HepG2 (cell line): ENCODE measurements around the gene EDC3. TPM values are rescaled to one million over a fixed set of nuclear protein-coding genes. Genes with fewer than 3 reads are reported as not detected.
A peak's percentile ranks its signal among the peaks of the same experiment; 100 is the strongest.

Experiments used
- ATAC-seq: fragments of 200-7000 bp; cut with Tn5 transposase; 3 replicates; pipeline ENCODE4 v1.9.1; 2020; ENCODE audit warnings: mild to moderate bottlenecking, moderate library complexity
- BruUV-seq: library from RNA; stranded (reverse); fragments of 400-500 nt; replicated peaks from 2 replicates; lab custom pipeline; 2021; lab: Mats Ljungman, UMichigan
- CTCF ChIA-PET: fragments of 300-600 bp; formaldehyde crosslinking; extraction: SDS; loops from one replicate; lab custom pipeline; 2021; ENCODE audit warnings: low total read pairs, inconsistent platforms, low intra/inter-chr PET ratio; lab: Yijun Ruan, JAX
- POLR2A ChIA-PET: fragments of 350-600 bp; sonication (Branson Sonifier 250); formaldehyde crosslinking; loops from one replicate; lab custom pipeline; 2020; ENCODE audit warnings: antibody characterized with exemption, inconsistent platforms; lab: Yijun Ruan, JAX
- DNase-seq: peaks from one replicate; pipeline ENCODE4 v3.0.0-alpha.2; 2015; ENCODE audit warnings: low spot score
- FAIRE-seq: peaks from 3 replicates; lab custom pipeline; 2011; peaks lifted over from hg19 to GRCh38; lab: Jason Lieb, UNC
- H2AFZ ChIP-seq: one replicate; pipeline ENCODE4 v1.6.1; 2011; ENCODE audit warnings: low read length, inconsistent platforms
- H3K27ac ChIP-seq: fragments of 300-600 bp; 3 replicates; pipeline ENCODE4 v1.8.0; 2011; ENCODE audit warnings: mixed run types, mild to moderate bottlenecking, mixed read lengths, low read length, inconsistent platforms; ENCODE audit not compliant: insufficient read depth; ENCODE audit errors: extremely low read length
- H3K27me3 ChIP-seq, 2 experiments: fragments of 200-600 bp in 1 of 2; 2 replicates in 1 of 2; 3 replicates in 1 of 2; pipeline versions ENCODE4 v1.6.0 to v1.8.0; 2011; ENCODE audit warnings: low read length in 2 of 2, mild to moderate bottlenecking in 2 of 2, moderate library complexity in 2 of 2, inconsistent platforms in 1 of 2; ENCODE audit not compliant: insufficient read depth in 2 of 2, control insufficient read depth in 1 of 2
- H3K36me3 ChIP-seq, 2 experiments: fragments of 200-600 bp in 1 of 2; replicated peaks in 1 of 2; 2 replicates in 1 of 2; 3 replicates in 1 of 2; pipeline versions ENCODE4 v1.5.1 to v1.8.0; 2011; ENCODE audit warnings: low read length in 2 of 2, inconsistent platforms in 1 of 2; ENCODE audit not compliant: insufficient read depth in 2 of 2, control insufficient read depth in 1 of 2
- H3K4me1 ChIP-seq: 2 replicates; pipeline ENCODE4 v1.5.1; 2012; ENCODE audit warnings: low read length, inconsistent platforms; ENCODE audit not compliant: insufficient read depth
- H3K4me2 ChIP-seq: 2 replicates; pipeline ENCODE4 v1.6.0; 2011; ENCODE audit warnings: low read depth, low read length, inconsistent platforms
- H3K4me3 ChIP-seq, 3 experiments: fragments of 200-600 bp in 1 of 3; sonication (generic), shearing (Covaris generic) in 1 of 3; replicated peaks in 1 of 3; 2 replicates each; pipeline ENCODE4 v1.5.1; 2011 to 2016; ENCODE audit warnings: low read length in 3 of 3, inconsistent platforms in 2 of 3, low read depth in 2 of 3, mild to moderate bottlenecking in 2 of 3, control low read depth in 1 of 3, mixed read lengths in 1 of 3; ENCODE audit not compliant: insufficient read depth in 1 of 3
- H3K79me2 ChIP-seq: one replicate; pipeline ENCODE4 v1.6.1; 2011; ENCODE audit warnings: low read length, inconsistent platforms; ENCODE audit not compliant: insufficient read depth
- H3K9ac ChIP-seq: 2 replicates; pipeline ENCODE4 v1.6.0; 2011; ENCODE audit warnings: mild to moderate bottlenecking, low read depth, low read length, inconsistent platforms; ENCODE audit not compliant: insufficient read depth
- H3K9me3 ChIP-seq: 2 replicates; pipeline ENCODE4 v1.5.1; 2012; ENCODE audit warnings: mild to moderate bottlenecking, low read length
- H4K20me1 ChIP-seq: 2 replicates; pipeline ENCODE4 v1.6.0; 2011; ENCODE audit warnings: inconsistent platforms, mild to moderate bottlenecking, low read length, moderate library complexity; ENCODE audit not compliant: insufficient read depth
- AGO2 ChIP-seq: fragments of 200-400 bp; formaldehyde crosslinking; optimal IDR thresholded peaks from 2 replicates; pipeline ENCODE3; 2017; ENCODE audit warnings: mild to moderate bottlenecking, low read depth, low read length, moderate library complexity
- POLR2AphosphoS2 ChIP-seq: IDR thresholded peaks from 2 replicates; pipeline ENCODE4 v1.6.1; 2011; ENCODE audit warnings: low read depth, low read length, improper control_type of control experiment
- ZNF598 ChIP-seq: sonication (generic); formaldehyde crosslinking; IDR thresholded peaks from 2 replicates; pipeline ENCODE4 v1.5.1; 2020; ENCODE audit warnings: mild to moderate bottlenecking, missing genetic modification reagents, borderline replicate concordance
- WGBS: methylation state at CpG from one replicate; pipeline ENCODE4 v1.1.6; 2017; ENCODE audit warnings: low lambda C conversion rate; 5-methylcytosine and 5-hydroxymethylcytosine counted together
- in situ Hi-C: cut with HindIII; loops from 2 replicates; pipeline ENCODE4 v1.10.0; 2017; ENCODE audit warnings: low pct_unique_long_range_greater_than_20kb; ENCODE audit not compliant: extremely low pct_ligation_motif_present
- intact Hi-C: fragments of 100-400 bp; cut with micrococcal nuclease; formaldehyde crosslinking; loops from one replicate; pipeline ENCODE4 v1.10.0; 2022; ENCODE audit not compliant: unreplicated experiment
- polyA plus RNA-seq, 8 experiments: library from polyadenylated mRNA; depleted of rRNA in 3 of 8; stranded (reverse) in 7 of 8; unstranded in 1 of 8; fragments of >200 nt; fragmentation: Illumina TruSeq in 4 of 8; extraction: Trizol in 4 of 8; gene quantifications; 2 replicates each; pipeline versions ENCODE4 v1.2.1 to v1.2.3, GENCODE V29; 2011 to 2016; ENCODE audit warnings: low read depth in 4 of 8, missing spikeins in 1 of 8, mixed read lengths in 1 of 8; ENCODE audit not compliant: insufficient read depth in 1 of 8
- total RNA-seq, 5 experiments: library from RNA; depleted of rRNA; stranded (reverse); fragments of >200 nt; fragmentation: Illumina TruSeq; extraction: Trizol; gene quantifications; 2 replicates each; pipeline ENCODE4 v1.2.3, GENCODE V29; 2016; ENCODE audit warnings: low read depth in 1 of 5
- TF ChIP-seq, protein P1 (sequence below): sonication (generic); formaldehyde crosslinking; IDR thresholded peaks from 2 replicates; pipeline ENCODE4 v1.4.0; 2020; ENCODE audit warnings: missing genetic modification reagents
- TF ChIP-seq, protein P2 (sequence below): sonication (generic); formaldehyde crosslinking; IDR thresholded peaks from 2 replicates; pipeline ENCODE4 v1.4.0; 2020; ENCODE audit warnings: missing genetic modification reagents, low read depth, mild to moderate bottlenecking, borderline replicate concordance

Gene EDC3
- total and polyA plus RNA-seq, 2 of the 13 experiments (the other 11 are each of a cell fraction or from before 2014, with no cell fraction given), result 17.4 to 32.0 TPM

DNA sequence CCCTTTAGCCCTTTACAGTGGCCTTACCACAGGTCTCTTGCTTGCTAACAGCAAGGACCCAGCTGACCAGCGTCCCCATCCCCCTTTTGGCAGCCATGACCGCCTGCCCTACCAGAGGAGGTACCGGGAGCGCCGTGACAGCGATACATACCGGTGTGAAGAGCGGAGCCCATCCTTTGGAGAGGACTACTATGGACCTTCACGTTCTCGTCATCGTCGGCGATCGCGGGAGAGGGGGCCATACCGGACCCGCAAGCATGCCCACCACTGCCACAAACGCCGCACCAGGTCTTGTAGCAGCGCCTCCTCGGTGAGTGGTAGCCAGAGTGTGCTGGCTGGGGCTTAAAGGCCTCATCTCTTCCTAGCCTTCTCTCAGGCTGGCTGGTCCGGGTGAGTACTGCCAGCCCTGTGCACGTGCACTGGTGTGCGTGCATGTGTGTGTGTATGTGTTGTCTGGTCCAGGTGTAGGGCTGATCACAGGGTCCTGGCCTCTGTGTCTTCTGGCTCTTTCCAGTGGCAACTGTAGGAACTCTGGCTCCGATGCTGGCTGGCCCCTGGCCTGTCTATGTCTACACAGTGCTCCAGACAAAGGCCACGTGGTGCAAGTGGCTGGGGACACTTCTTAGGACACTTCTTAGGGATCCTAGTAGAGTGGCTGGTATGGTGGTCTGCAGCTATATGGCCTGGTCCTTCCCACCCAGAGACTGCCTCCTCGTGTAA, 75.7 kb downstream of the EDC3 start:
- no TSS peak for BruUV-seq
- intact Hi-C loops, result loop anchor here (5.0 kb wide), 2 partner anchors 178 to 248 kb away; no protein-coding TSS in a partner anchor

More for the DNA sequence above, 75.7 kb downstream of the EDC3 start:
- H3K36me3 ChIP-seq, result peaks cover 37 to 59% of the 10 kb centered on the region in 2 experiments
- CTCF ChIA-PET, result interaction anchor here (1.5 to 2.6 kb wide), 2 partner anchors 12 to 247 kb away, joined by 15 to 19 read pairs; no protein-coding TSS in a partner anchor
- no peak overlapping the region for H3K4me2 ChIP-seq
- ATAC-seq (no peak), FAIRE-seq (no peak), DNase-seq (no peak)
- H3K27ac ChIP-seq, result no peak overlapping the region
- no peak overlapping the region for H3K4me3 ChIP-seq
- WGBS, result 98% methylated on average over 21 of the region's 27 CpGs
- peaks cover 58% of the 10 kb centered on the region for H4K20me1 ChIP-seq
- peaks cover 50% of the 10 kb centered on the region for H3K79me2 ChIP-seq
- peaks cover 28% of the 10 kb centered on the region for H3K4me1 ChIP-seq
- in situ Hi-C loops, result loop anchor here (5.0 kb wide), 1 partner anchor 248 kb away; no protein-coding TSS in a partner anchor
- TF ChIP-seq, protein P1, sequence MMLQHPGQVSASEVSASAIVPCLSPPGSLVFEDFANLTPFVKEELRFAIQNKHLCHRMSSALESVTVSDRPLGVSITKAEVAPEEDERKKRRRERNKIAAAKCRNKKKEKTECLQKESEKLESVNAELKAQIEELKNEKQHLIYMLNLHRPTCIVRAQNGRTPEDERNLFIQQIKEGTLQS (CRISPR knock-in tag), result no peak
- TF ChIP-seq AGO2, result peak; percentile 32
- TF ChIP-seq POLR2AphosphoS2, result peak; percentile 12; the same call in 1 of the 2 replicates
- TF ChIP-seq ZNF598 (CRISPR knock-in tag), result no peak
- TF ChIP-seq, protein P2, sequence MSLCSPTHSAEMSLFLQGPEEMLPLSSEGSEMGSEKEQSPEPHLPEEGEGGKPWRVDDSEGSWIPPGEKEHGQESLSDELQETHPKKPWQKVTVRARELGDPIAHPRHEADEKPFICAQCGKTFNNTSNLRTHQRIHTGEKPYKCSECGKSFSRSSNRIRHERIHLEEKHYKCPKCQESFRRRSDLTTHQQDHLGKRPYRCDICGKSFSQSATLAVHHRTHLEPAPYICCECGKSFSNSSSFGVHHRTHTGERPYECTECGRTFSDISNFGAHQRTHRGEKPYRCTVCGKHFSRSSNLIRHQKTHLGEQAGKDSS (CRISPR knock-in tag), result no peak
- TF ChIP-seq, all 625 proteins: peak for 2
- POLR2A ChIA-PET, result no interaction called here
- Histone ChIP-seq H3K9ac (no peak overlapping the region), H3K27me3 (no peaks in the 10 kb centered on the region; a peak in 1 of 5 replicates), H2AFZ (no peak overlapping the region), H3K9me3 (no peaks in the 10 kb centered on the region)
